HepG2 (cell line): ENCODE results near the gene GPR17. TPM values are rescaled to one million over a fixed set of nuclear protein-coding genes. Genes with fewer than 3 reads are reported as not detected.
A peak's percentile ranks its signal among the peaks of the same experiment; 100 is the strongest.

ENCODE experiments used
- ATAC-seq: fragments of 200-7000 bp; cut with Tn5 transposase; 3 replicates; pipeline ENCODE4 v1.9.1; 2020; ENCODE audit warnings: mild to moderate bottlenecking, moderate library complexity
- BruUV-seq: library from RNA; stranded (reverse); fragments of 400-500 nt; replicated peaks from 2 replicates; lab custom pipeline; 2021; lab: Mats Ljungman, UMichigan
- CTCF ChIA-PET: fragments of 300-600 bp; formaldehyde crosslinking; extraction: SDS; loops from one replicate; lab custom pipeline; 2021; ENCODE audit warnings: low total read pairs, inconsistent platforms, low intra/inter-chr PET ratio; lab: Yijun Ruan, JAX
- POLR2A ChIA-PET: fragments of 350-600 bp; sonication (Branson Sonifier 250); formaldehyde crosslinking; loops from one replicate; lab custom pipeline; 2020; ENCODE audit warnings: antibody characterized with exemption, inconsistent platforms; lab: Yijun Ruan, JAX
- DNase-seq: peaks from one replicate; pipeline ENCODE4 v3.0.0-alpha.2; 2015; ENCODE audit warnings: low spot score
- FAIRE-seq: peaks from 3 replicates; lab custom pipeline; 2011; peaks lifted over from hg19 to GRCh38; lab: Jason Lieb, UNC
- H2AFZ ChIP-seq: one replicate; pipeline ENCODE4 v1.6.1; 2011; ENCODE audit warnings: low read length, inconsistent platforms
- H3K27ac ChIP-seq: fragments of 300-600 bp; 3 replicates; pipeline ENCODE4 v1.8.0; 2011; ENCODE audit warnings: mixed run types, mild to moderate bottlenecking, mixed read lengths, low read length, inconsistent platforms; ENCODE audit not compliant: insufficient read depth; ENCODE audit errors: extremely low read length
- H3K27me3 ChIP-seq, 2 experiments: fragments of 200-600 bp in 1 of 2; 2 replicates in 1 of 2; 3 replicates in 1 of 2; pipeline versions ENCODE4 v1.6.0 to v1.8.0; 2011; ENCODE audit warnings: low read length in 2 of 2, mild to moderate bottlenecking in 2 of 2, moderate library complexity in 2 of 2, inconsistent platforms in 1 of 2; ENCODE audit not compliant: insufficient read depth in 2 of 2, control insufficient read depth in 1 of 2
- H3K36me3 ChIP-seq, 2 experiments: fragments of 200-600 bp in 1 of 2; replicated peaks in 1 of 2; 2 replicates in 1 of 2; 3 replicates in 1 of 2; pipeline versions ENCODE4 v1.5.1 to v1.8.0; 2011; ENCODE audit warnings: low read length in 2 of 2, inconsistent platforms in 1 of 2; ENCODE audit not compliant: insufficient read depth in 2 of 2, control insufficient read depth in 1 of 2
- H3K4me1 ChIP-seq: 2 replicates; pipeline ENCODE4 v1.5.1; 2012; ENCODE audit warnings: low read length, inconsistent platforms; ENCODE audit not compliant: insufficient read depth
- H3K4me2 ChIP-seq: 2 replicates; pipeline ENCODE4 v1.6.0; 2011; ENCODE audit warnings: low read depth, low read length, inconsistent platforms
- H3K4me3 ChIP-seq, 3 experiments: fragments of 200-600 bp in 1 of 3; sonication (generic), shearing (Covaris generic) in 1 of 3; replicated peaks in 1 of 3; 2 replicates each; pipeline ENCODE4 v1.5.1; 2011 to 2016; ENCODE audit warnings: low read length in 3 of 3, inconsistent platforms in 2 of 3, low read depth in 2 of 3, mild to moderate bottlenecking in 2 of 3, control low read depth in 1 of 3, mixed read lengths in 1 of 3; ENCODE audit not compliant: insufficient read depth in 1 of 3
- H3K79me2 ChIP-seq: one replicate; pipeline ENCODE4 v1.6.1; 2011; ENCODE audit warnings: low read length, inconsistent platforms; ENCODE audit not compliant: insufficient read depth
- H3K9ac ChIP-seq: 2 replicates; pipeline ENCODE4 v1.6.0; 2011; ENCODE audit warnings: mild to moderate bottlenecking, low read depth, low read length, inconsistent platforms; ENCODE audit not compliant: insufficient read depth
- H3K9me3 ChIP-seq: 2 replicates; pipeline ENCODE4 v1.5.1; 2012; ENCODE audit warnings: mild to moderate bottlenecking, low read length
- H4K20me1 ChIP-seq: 2 replicates; pipeline ENCODE4 v1.6.0; 2011; ENCODE audit warnings: inconsistent platforms, mild to moderate bottlenecking, low read length, moderate library complexity; ENCODE audit not compliant: insufficient read depth
- CEBPB ChIP-seq: IDR thresholded peaks from 2 replicates; pipeline ENCODE4 v1.6.1; 2011; ENCODE audit warnings: low read depth, low read length, improper control_type of control experiment, borderline replicate concordance
- HNRNPL ChIP-seq: fragments of 200-400 bp; formaldehyde crosslinking; IDR thresholded peaks from 2 replicates; pipeline ENCODE4 v1.6.1; 2017; ENCODE audit warnings: mild to moderate bottlenecking, low read depth, low read length
- KLF16 ChIP-seq, 2 experiments: sonication (generic) in 1 of 2; formaldehyde crosslinking in 1 of 2; IDR thresholded peaks; 2 replicates each; pipeline versions ENCODE4 v1.6.1 to v1.8.0; 2016 to 2023; ENCODE audit warnings: missing genetic modification reagents in 2 of 2, missing compliant biosample characterization in 1 of 2
- MXI1 ChIP-seq: IDR thresholded peaks from 3 replicates; pipeline ENCODE4 v1.6.1; 2012; ENCODE audit warnings: low read depth, low read length, inconsistent platforms, borderline replicate concordance
- NFATC3 ChIP-seq: sonication (generic); formaldehyde crosslinking; IDR thresholded peaks from 2 replicates; pipeline ENCODE4 v1.5.1; 2020; ENCODE audit warnings: mild to moderate bottlenecking, missing genetic modification reagents
- PHF8 ChIP-seq: sonication (generic); formaldehyde crosslinking; IDR thresholded peaks from 2 replicates; pipeline ENCODE4 v1.5.0; 2020; ENCODE audit warnings: missing genetic modification reagents
- SNAPC2 ChIP-seq: sonication (generic); formaldehyde crosslinking; IDR thresholded peaks from 2 replicates; pipeline ENCODE4 v1.8.1; 2022; ENCODE audit warnings: mild to moderate bottlenecking, missing genetic modification reagents
- ZBTB20 ChIP-seq: sonication (generic); formaldehyde crosslinking; IDR thresholded peaks from 2 replicates; pipeline ENCODE4 v1.8.1; 2023; ENCODE audit warnings: missing genetic modification reagents, low read depth, mild to moderate bottlenecking, borderline replicate concordance
- ZBTB21 ChIP-seq: sonication (generic); formaldehyde crosslinking; IDR thresholded peaks from 2 replicates; pipeline ENCODE4 v1.4.0; 2020; ENCODE audit warnings: missing genetic modification reagents
- ZNF207 ChIP-seq: fragments of 450-650 bp; IDR thresholded peaks from 2 replicates; pipeline ENCODE4 v1.6.1; 2016; ENCODE audit warnings: antibody characterized with exemption, borderline replicate concordance
- ZNF251 ChIP-seq: sonication (generic); formaldehyde crosslinking; IDR thresholded peaks from 2 replicates; pipeline ENCODE4 v1.9.0; 2021; ENCODE audit warnings: mild to moderate bottlenecking, missing genetic modification reagents
- ZNF362 ChIP-seq: sonication (generic); formaldehyde crosslinking; IDR thresholded peaks from 2 replicates; pipeline ENCODE4 v1.4.0; 2020; ENCODE audit warnings: missing genetic modification reagents, mild to moderate bottlenecking, borderline replicate concordance
- WGBS: methylation state at CpG from one replicate; pipeline ENCODE4 v1.1.6; 2017; ENCODE audit warnings: low lambda C conversion rate; 5-methylcytosine and 5-hydroxymethylcytosine counted together
- in situ Hi-C: cut with HindIII; loops from 2 replicates; pipeline ENCODE4 v1.10.0; 2017; ENCODE audit warnings: low pct_unique_long_range_greater_than_20kb; ENCODE audit not compliant: extremely low pct_ligation_motif_present
- intact Hi-C: fragments of 100-400 bp; cut with micrococcal nuclease; formaldehyde crosslinking; loops from one replicate; pipeline ENCODE4 v1.10.0; 2022; ENCODE audit not compliant: unreplicated experiment
- polyA plus RNA-seq, 8 experiments: library from polyadenylated mRNA; depleted of rRNA in 3 of 8; stranded (reverse) in 7 of 8; unstranded in 1 of 8; fragments of >200 nt; fragmentation: Illumina TruSeq in 4 of 8; extraction: Trizol in 4 of 8; gene quantifications; 2 replicates each; pipeline versions ENCODE4 v1.2.1 to v1.2.3, GENCODE V29; 2011 to 2016; ENCODE audit warnings: low read depth in 4 of 8, missing spikeins in 1 of 8, mixed read lengths in 1 of 8; ENCODE audit not compliant: insufficient read depth in 1 of 8
- total RNA-seq, 5 experiments: library from RNA; depleted of rRNA; stranded (reverse); fragments of >200 nt; fragmentation: Illumina TruSeq; extraction: Trizol; gene quantifications; 2 replicates each; pipeline ENCODE4 v1.2.3, GENCODE V29; 2016; ENCODE audit warnings: low read depth in 1 of 5
- TF ChIP-seq, protein P1 (sequence below): sonication (generic); formaldehyde crosslinking; IDR thresholded peaks from 2 replicates; pipeline ENCODE4 v1.8.1; 2023; ENCODE audit warnings: mild to moderate bottlenecking, inconsistent platforms, moderate library complexity, missing genetic modification reagents, borderline replicate concordance
- TF ChIP-seq, protein P2 (sequence below): sonication (generic); formaldehyde crosslinking; IDR thresholded peaks from 2 replicates; pipeline ENCODE4 v1.4.0; 2020; ENCODE audit warnings: missing genetic modification reagents, borderline replicate concordance
- TF ChIP-seq, protein P3 (sequence below): sonication (generic); formaldehyde crosslinking; IDR thresholded peaks from 2 replicates; pipeline ENCODE4 v1.4.0; 2020; ENCODE audit warnings: mild to moderate bottlenecking, missing genetic modification reagents

Gene GPR17
- total and polyA plus RNA-seq, 2 of the 13 experiments (the other 11 are each of a cell fraction or from before 2014, with no cell fraction given): not detected

DNA sequence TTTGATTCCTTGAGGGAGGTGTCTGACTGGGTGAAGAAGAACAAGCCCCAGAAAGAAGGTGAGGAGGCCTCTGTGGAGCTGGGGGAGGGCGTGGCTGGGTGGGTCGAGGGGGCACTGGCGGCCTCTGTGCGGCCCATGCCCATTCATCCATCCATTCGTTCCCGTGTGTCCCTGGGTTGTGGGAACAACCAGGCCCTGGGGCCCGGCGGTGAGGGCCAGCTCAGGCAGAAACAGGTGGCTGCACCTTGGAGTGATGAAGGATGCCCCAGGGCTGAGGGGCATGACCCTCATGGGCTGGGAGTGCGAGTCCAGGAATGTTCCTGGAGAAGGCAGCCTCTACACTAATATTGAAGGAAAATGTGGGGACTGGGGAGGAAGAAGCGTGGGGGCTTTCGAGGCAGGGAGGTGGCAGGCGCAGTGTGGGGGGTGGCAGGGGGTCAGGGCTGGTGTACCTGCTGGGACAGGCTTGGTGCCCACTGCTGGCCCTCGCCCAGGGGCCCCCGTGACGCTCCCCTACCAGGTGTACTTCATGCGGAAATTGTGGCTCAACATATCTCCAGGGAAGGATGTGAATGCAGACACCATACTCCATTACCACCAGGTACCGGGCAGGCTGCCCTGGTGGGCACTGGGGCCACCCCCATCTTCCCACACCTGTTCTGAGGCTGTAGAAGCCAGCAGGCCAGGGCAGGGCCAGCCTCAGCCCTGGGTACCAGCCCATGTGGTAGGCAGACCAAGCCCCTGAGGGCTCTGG is 11.2 kb upstream of the GPR17 start (continued):
- TF ChIP-seq, protein P1, sequence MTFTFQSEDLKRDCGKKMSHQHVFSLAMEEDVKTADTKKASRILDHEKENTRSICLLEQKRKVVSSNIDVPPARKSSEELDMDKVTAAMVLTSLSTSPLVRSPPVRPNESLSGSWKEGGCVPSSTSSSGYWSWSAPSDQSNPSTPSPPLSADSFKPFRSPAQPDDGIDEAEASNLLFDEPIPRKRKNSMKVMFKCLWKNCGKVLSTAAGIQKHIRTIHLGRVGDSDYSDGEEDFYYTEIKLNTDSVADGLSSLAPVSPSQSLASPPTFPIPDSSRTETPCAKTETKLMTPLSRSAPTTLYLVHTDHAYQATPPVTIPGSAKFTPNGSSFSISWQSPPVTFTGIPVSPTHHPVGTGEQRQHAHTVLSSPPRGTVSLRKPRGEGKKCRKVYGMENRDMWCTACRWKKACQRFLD (CRISPR knock-in tag): no peak
- TF ChIP-seq ZBTB21 (CRISPR knock-in tag): no peak
- TF ChIP-seq, all 625 proteins: peak for 0

- Histone ChIP-seq H3K36me3 (no peaks in the 10 kb centered on the region), H3K9ac (no peak overlapping the region), H3K27me3 (peaks cover 31 to 92% of the 10 kb centered on the region in 2 experiments), H3K4me2 (no peak overlapping the region; the same call in 1 of the 2 replicates), H3K79me2 (no peaks in the 10 kb centered on the region), H2AFZ (no peak overlapping the region), H3K4me3 (no peak overlapping the region), H3K4me1 (peaks cover 31% of the 10 kb centered on the region), H3K27ac (no peak overlapping the region), H3K9me3 (no peaks in the 10 kb centered on the region), H4K20me1 (no peaks in the 10 kb centered on the region)
- ATAC-seq (no peak), DNase-seq (no peak), FAIRE-seq (no peak)
- WGBS: 48% methylated on average over 18 of the region's 19 CpGs
- ChIA-PET POLR2A (no interaction called here), CTCF (no interaction called here)
- intact Hi-C loops (no loop called here), in situ Hi-C loops (no loop called here)
- no TSS peak for BruUV-seq
- TF ChIP-seq ZBTB20 (no peak), HNRNPL (no peak), PHF8 (no peak), SNAPC2 (CRISPR knock-in tag) (no peak), ZNF362 (CRISPR knock-in tag) (no peak), CEBPB (no peak), NFATC3 (CRISPR knock-in tag) (no peak), MXI1 (0 out of 3 replicates have a peak, but pooled peaks have one; percentile 12), ZNF251 (no peak), ZNF207 (0 out of 2 replicates have a peak, but pooled peaks have one; percentile 29), KLF16 (CRISPR knock-in tag; IDR thresholded peaks at IDR 0.05) (no peak)
- TF ChIP-seq, protein P2, sequence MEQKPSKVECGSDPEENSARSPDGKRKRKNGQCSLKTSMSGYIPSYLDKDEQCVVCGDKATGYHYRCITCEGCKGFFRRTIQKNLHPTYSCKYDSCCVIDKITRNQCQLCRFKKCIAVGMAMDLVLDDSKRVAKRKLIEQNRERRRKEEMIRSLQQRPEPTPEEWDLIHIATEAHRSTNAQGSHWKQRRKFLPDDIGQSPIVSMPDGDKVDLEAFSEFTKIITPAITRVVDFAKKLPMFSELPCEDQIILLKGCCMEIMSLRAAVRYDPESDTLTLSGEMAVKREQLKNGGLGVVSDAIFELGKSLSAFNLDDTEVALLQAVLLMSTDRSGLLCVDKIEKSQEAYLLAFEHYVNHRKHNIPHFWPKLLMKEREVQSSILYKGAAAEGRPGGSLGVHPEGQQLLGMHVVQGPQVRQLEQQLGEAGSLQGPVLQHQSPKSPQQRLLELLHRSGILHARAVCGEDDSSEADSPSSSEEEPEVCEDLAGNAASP (CRISPR knock-in tag): no peak
- TF ChIP-seq, protein P3, sequence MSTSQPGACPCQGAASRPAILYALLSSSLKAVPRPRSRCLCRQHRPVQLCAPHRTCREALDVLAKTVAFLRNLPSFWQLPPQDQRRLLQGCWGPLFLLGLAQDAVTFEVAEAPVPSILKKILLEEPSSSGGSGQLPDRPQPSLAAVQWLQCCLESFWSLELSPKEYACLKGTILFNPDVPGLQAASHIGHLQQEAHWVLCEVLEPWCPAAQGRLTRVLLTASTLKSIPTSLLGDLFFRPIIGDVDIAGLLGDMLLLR (CRISPR knock-in tag): no peak
Measured at GRCh38 chr2:127635380-127636237, 10.3 kb upstream of the GPR17 start.
